Peyer's patch (tissue), 4 donors: Measurements from ENCODE around the gene MEN1. TPM values are rescaled to one million over a fixed set of nuclear protein-coding genes. Genes with fewer than 3 reads are reported as not detected.

Experiments used
- DNase-seq, 3 donors: peaks; one replicate each; pipeline ENCODE4 v3.0.0-alpha.2; 2017 to 2019
- H3K27ac ChIP-seq, 4 donors: fragments of 200-600 bp; sonication (generic); one replicate each; pipeline ENCODE4 v1.5.1; 2016 to 2019
- H3K27me3 ChIP-seq, 2 donors: fragments of 200-600 bp; sonication (generic); one replicate each; pipeline ENCODE4 v1.5.1; 2019
- H3K36me3 ChIP-seq, 3 donors: fragments of 200-600 bp; sonication (generic); one replicate each; pipeline ENCODE4 v1.5.1; 2016 to 2019
- H3K4me1 ChIP-seq, 4 donors: fragments of 200-600 bp; sonication (generic); one replicate each; pipeline ENCODE4 v1.5.1; 2016 to 2019
- H3K4me3 ChIP-seq, 4 donors: fragments of 200-600 bp; sonication (generic); 1 replicate in 3 of 4; 2 replicates in 1 of 4; pipeline ENCODE4 v1.5.1; 2016 to 2019; ENCODE audit warnings: mild to moderate bottlenecking in 1 of 4
- H3K9me3 ChIP-seq, 4 donors: fragments of 200-600 bp; sonication (generic); one replicate each; pipeline ENCODE4 v1.5.1; 2016 to 2019; ENCODE audit warnings: mild to moderate bottlenecking in 1 of 4
- POLR2A ChIP-seq, 2 donors: fragments of 450-650 bp; IDR thresholded peaks; one replicate each; pipeline ENCODE4 v1.5.1; 2017; ENCODE audit warnings: antibody characterized with exemption in 2 of 2, mild to moderate bottlenecking in 2 of 2, moderate library complexity in 2 of 2
- total RNA-seq, 4 donors: library from RNA; depleted of rRNA; stranded (reverse); fragments of >200 nt; gene quantifications; one replicate each; pipeline ENCODE4 v1.1.0, GENCODE V29; 2016
- TF ChIP-seq, protein P1 (sequence below), 6 experiments: fragments of 450-650 bp in 4 of 6; fragments of 200-600 bp in 2 of 6; sonication (generic) in 1 of 6; IDR thresholded peaks; one replicate each; pipeline ENCODE4 v1.5.1; 2017 to 2019; ENCODE audit warnings: antibody characterized with exemption in 6 of 6, mild to moderate bottlenecking in 3 of 6, moderate library complexity in 1 of 6

The MEN1 gene
- total RNA-seq, 4 donors from 2014 or later = 20.3 to 47.0 (median 31.9) TPM

DNA sequence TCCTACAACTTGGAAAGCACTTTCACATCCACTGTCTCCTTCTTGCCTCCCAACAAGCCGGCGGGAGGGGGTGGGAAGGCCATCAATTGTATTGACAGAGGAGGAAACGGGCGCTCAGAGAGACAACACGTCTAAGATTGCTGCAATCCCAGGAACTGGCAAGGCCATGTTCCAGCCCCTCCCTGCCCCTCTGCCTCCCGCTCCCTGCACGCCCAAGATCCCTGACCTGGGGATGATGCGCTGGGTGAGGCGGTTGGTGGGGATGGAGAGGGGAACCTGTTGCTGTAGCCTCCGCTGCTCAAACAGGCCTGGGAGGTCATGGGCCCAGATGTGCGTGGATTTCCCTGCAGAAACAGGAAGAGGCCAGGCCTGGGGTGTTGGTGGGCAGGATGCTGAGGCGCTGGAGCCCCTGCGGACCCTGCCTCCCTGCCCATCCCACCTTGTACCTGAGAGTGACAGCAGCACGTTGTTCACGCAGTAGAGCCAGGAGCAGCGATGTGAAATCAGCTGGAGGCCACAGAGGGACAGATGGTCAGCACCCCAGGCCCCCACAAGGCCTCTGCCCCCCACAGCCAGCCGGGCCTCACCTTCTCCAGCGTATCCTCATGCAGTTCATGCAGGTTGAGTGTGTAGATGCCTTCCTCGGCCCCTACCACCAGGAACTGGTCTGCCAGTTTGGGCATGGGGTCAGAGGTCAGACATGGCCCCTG is 14.1 kb downstream of the MEN1 start:
- H3K27ac ChIP-seq = no peak overlapping the region
- no peak for DNase-seq

DNA sequence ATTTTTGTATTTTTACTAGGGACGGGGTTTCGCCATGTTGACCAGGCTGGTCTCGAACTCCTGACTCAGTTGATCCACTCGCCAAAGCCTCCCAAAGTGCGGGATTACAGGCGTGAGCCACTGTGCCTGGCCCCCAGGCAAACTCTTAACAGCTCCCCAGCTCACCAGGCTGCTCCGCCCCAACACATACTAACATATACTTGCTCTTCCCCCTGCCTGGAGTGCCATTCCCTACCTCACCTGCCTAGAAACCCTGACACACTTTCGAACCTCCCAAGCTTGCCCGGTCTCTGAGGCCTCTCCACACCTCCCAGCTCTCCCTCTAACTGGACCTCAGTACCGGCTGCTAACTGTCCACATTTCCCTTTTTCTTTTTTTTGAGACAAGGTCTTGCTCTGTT is 15.8 kb downstream of the MEN1 start:
- no peak for DNase-seq
- no peaks in the 10 kb centered on the region for H3K27me3 ChIP-seq
- H3K4me3 ChIP-seq = no peak overlapping the region
- no peaks in the 10 kb centered on the region for H3K9me3 ChIP-seq
- TF ChIP-seq POLR2A (IDR thresholded peaks at IDR 0.05) = no peak
- TF ChIP-seq, protein P1, sequence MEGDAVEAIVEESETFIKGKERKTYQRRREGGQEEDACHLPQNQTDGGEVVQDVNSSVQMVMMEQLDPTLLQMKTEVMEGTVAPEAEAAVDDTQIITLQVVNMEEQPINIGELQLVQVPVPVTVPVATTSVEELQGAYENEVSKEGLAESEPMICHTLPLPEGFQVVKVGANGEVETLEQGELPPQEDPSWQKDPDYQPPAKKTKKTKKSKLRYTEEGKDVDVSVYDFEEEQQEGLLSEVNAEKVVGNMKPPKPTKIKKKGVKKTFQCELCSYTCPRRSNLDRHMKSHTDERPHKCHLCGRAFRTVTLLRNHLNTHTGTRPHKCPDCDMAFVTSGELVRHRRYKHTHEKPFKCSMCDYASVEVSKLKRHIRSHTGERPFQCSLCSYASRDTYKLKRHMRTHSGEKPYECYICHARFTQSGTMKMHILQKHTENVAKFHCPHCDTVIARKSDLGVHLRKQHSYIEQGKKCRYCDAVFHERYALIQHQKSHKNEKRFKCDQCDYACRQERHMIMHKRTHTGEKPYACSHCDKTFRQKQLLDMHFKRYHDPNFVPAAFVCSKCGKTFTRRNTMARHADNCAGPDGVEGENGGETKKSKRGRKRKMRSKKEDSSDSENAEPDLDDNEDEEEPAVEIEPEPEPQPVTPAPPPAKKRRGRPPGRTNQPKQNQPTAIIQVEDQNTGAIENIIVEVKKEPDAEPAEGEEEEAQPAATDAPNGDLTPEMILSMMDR (IDR thresholded peaks at IDR 0.05) = no peak
- no peak overlapping the region for H3K27ac ChIP-seq
- H3K36me3 ChIP-seq = peaks cover 0 to 20% (median 0%) of the 10 kb centered on the region in 3 donors
- peaks cover 0 to 11% (median 0%) of the 10 kb centered on the region in 4 donors for H3K4me1 ChIP-seq

More for the DNA sequence above, 14.1 kb downstream of the MEN1 start:
- H3K36me3 ChIP-seq = peaks cover 0 to 14% (median 0%) of the 10 kb centered on the region in 3 donors
- H3K4me1 ChIP-seq = peaks cover 0 to 11% (median 8%) of the 10 kb centered on the region in 4 donors
- H3K4me3 ChIP-seq = no peak overlapping the region
- H3K9me3 ChIP-seq = no peaks in the 10 kb centered on the region
- no peaks in the 10 kb centered on the region for H3K27me3 ChIP-seq
- TF ChIP-seq POLR2A (IDR thresholded peaks at IDR 0.05) = no peak
- TF ChIP-seq, protein P1 (IDR thresholded peaks at IDR 0.05) = no peak

DNA sequence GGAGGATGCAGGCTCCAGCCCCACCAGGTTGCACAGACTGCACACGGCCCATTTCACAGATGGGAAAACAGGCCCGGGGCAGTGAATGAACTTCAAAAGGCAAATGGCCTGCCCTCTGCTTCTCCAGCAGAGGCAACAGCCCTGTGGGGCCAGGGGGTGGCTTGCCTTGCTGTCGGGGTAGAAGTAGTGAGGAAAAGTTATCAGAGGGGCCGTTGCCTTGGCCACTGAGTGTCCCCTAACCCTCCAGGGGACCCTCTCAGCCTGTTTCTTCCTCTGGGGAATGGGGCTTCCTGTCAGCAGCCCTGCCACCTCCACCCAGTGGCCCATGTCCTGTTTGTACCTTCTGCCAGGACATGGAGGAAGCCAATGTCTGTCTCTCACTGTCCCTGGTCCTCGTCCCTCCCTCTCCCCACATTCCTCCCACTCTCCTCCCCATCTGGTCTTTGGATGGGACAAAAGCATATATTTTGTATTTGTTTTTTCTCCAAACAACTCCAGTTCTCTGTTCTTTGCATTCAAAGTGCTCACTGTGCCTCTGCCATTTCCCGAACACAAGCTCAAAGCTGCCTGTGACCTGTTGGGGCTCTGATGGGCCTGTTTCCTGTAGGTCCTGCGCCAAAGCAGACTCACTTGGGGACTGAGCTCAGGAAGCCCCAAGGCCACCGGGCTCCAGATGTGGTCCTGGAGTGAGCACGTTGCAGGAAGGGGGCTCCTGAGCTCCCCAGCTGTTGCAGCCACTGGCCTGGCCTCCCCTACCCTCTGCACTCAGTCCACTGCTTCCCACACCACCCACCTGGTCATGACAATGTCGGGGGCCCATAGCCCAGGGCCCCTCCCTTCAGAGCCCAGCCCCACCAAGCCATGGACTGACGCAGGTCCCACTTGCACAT is 16.8 kb downstream of the MEN1 start:
- TF ChIP-seq, protein P1 (IDR thresholded peaks at IDR 0.05) = no peak
- no peak for TF ChIP-seq POLR2A (IDR thresholded peaks at IDR 0.05)
- H3K4me3 ChIP-seq = no peak overlapping the region
- H3K27me3 ChIP-seq = no peaks in the 10 kb centered on the region
- H3K27ac ChIP-seq = peak overlapping the region in 1 of 4 donors; percentile 27
- no peaks in the 10 kb centered on the region for H3K9me3 ChIP-seq
- no peak for DNase-seq
- H3K36me3 ChIP-seq = peaks cover 0 to 20% (median 0%) of the 10 kb centered on the region in 3 donors
- H3K4me1 ChIP-seq = peaks cover 0 to 7% (median 0%) of the 10 kb centered on the region in 4 donors

DNA sequence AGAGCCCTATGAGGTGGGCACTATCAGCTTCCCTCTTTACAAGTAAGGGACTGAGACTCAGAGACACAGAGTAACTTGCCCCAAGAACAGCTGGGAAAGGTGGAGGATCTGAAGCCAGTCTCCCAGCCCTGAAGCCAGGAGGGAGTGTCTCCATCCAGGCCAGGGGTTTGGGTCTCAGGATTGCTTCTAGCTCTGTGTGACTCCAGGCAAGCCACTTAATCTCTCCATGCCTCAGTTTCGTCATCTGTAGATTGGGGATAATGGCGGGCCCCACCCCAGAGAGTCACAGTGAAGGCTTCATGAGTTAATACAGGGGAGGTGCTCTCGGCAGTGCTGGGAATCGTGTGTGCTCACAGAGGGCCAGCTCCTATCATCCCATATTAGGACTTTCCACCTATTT is 17.9 kb downstream of the MEN1 start:
- peaks cover 0 to 10% (median 0%) of the 10 kb centered on the region in 4 donors for H3K4me1 ChIP-seq
- DNase-seq = no peak
- H3K36me3 ChIP-seq = peaks cover 0 to 20% (median 0%) of the 10 kb centered on the region in 3 donors
- no peak for TF ChIP-seq POLR2A (IDR thresholded peaks at IDR 0.05)
- TF ChIP-seq, protein P1 (IDR thresholded peaks at IDR 0.05) = no peak
- H3K9me3 ChIP-seq = no peaks in the 10 kb centered on the region
- H3K27me3 ChIP-seq = no peaks in the 10 kb centered on the region
- no peak overlapping the region for H3K4me3 ChIP-seq
- no peak overlapping the region for H3K27ac ChIP-seq

DNA sequence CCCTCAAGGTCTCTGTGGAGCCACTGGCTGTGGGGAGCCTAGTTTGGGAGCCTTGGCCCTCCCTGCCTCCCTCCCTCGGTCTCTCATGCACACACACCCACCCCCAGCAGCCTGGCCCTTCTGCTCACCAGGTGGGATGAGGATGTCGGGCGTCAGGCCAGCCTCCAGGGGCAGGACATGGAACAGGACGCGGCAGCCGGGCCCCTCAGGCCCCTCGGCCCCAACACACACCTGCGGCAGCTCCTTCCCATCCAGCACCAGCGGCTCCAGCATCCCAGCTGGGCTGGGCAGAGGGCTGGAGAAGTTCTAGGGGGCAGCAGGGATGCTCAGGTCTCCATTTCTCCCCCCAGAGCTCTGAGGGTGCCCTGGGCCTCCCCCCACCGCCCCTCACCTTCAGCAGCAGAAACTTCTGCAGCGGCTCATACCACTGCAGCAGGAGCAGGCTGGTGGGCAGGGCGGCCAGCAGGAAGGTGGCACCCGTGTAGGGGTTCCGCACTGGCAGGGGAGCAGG is 18.5 kb downstream of the MEN1 start:
- TF ChIP-seq POLR2A (IDR thresholded peaks at IDR 0.05) = no peak
- TF ChIP-seq, protein P1 (IDR thresholded peaks at IDR 0.05) = no peak
- H3K36me3 ChIP-seq = peaks cover 0 to 17% (median 0%) of the 10 kb centered on the region in 3 donors
- no peaks in the 10 kb centered on the region for H3K9me3 ChIP-seq
- H3K27me3 ChIP-seq = no peaks in the 10 kb centered on the region
- peaks cover 0 to 12% (median 0%) of the 10 kb centered on the region in 4 donors for H3K4me1 ChIP-seq
- no peak for DNase-seq
- no peak overlapping the region for H3K4me3 ChIP-seq
- H3K27ac ChIP-seq = no peak overlapping the region
